ENCODE measurements around the gene CSNK2A1. TPM values are rescaled to one million over a fixed set of nuclear protein-coding genes. Genes with fewer than 3 reads are reported as not detected.

CSNK2A1 gene
- total and polyA plus RNA-seq, 2 of the 8 experiments (the other 6 are each of a cell fraction or from before 2014, with no cell fraction given), result 117 to 260 TPM

GRCh38 chr20:483815-484644 is 59.6 kb downstream of the CSNK2A1 start (continued):
- TF ChIP-seq SP2 (IDR thresholded peaks at IDR 0.05; ENCODE audit: low read length) (no peak), RNF2 (IDR thresholded peaks at IDR 0.05; ENCODE audit: borderline replicate concordance, low read depth, low read length, missing control alignments, poor library complexity, severe bottlenecking) (no peak), POLR2A (IDR thresholded peaks at IDR 0.05; ENCODE audit: control extremely low read depth in 1 of 2, low read depth in 2 of 2, low read length in 2 of 2) (no peak), BACH1 (IDR thresholded peaks at IDR 0.05; ENCODE audit: low read length) (no peak)

Data from H1 (cell line).